HG03039 (cell line): Measurements from ENCODE around the gene ATP2B2.

Experiments
- ATAC-seq: cut with Tn5 transposase; IDR thresholded peaks from one replicate; pipeline ENCODE4 v1.9.1; 2021; ENCODE audit warnings: mild to moderate bottlenecking, moderate library complexity; ENCODE audit not compliant: unreplicated experiment

The ATP2B2 gene

GRCh38 chr3:10352146-10352911, 153.1 kb downstream of the ATP2B2 start:
- no peak for ATAC-seq

- no peak for ATAC-seq
Observed at GRCh38 chr3:10351013-10351735, 154.2 kb downstream of the ATP2B2 start.

- ATAC-seq: no peak
Observed at GRCh38 chr3:10350324-10350985, 154.9 kb downstream of the ATP2B2 start.

- ATAC-seq: no peak
Observed at GRCh38 chr3:10349801-10350200, 155.6 kb downstream of the ATP2B2 start.

- no peak for ATAC-seq
Observed at GRCh38 chr3:10348404-10348721, 157.0 kb downstream of the ATP2B2 start.

- no peak for ATAC-seq
Observed at GRCh38 chr3:10347648-10348403, 157.6 kb downstream of the ATP2B2 start.

- ATAC-seq: no peak
Observed at GRCh38 chr3:10345911-10346310, 159.5 kb downstream of the ATP2B2 start.

- ATAC-seq: no peak
Observed at GRCh38 chr3:10344944-10345575, 160.3 kb downstream of the ATP2B2 start.

- ATAC-seq: no peak
Observed at GRCh38 chr3:10344147-10344943, 161.0 kb downstream of the ATP2B2 start.

GRCh38 chr3:10343526-10343925, 161.9 kb downstream of the ATP2B2 start:
- ATAC-seq: no peak

- ATAC-seq: no peak
Observed at GRCh38 chr3:10342781-10343180, 162.6 kb downstream of the ATP2B2 start.

GRCh38 chr3:10341901-10342398, 163.4 kb downstream of the ATP2B2 start:
- ATAC-seq: no peak

GRCh38 chr3:10340476-10340875, 164.9 kb downstream of the ATP2B2 start:
- ATAC-seq: no peak

- no peak for ATAC-seq
Observed at GRCh38 chr3:10340046-10340445, 165.3 kb downstream of the ATP2B2 start.

- no peak for ATAC-seq
Observed at GRCh38 chr3:10339376-10339955, 165.9 kb downstream of the ATP2B2 start.

GRCh38 chr3:10338591-10339353, 166.6 kb downstream of the ATP2B2 start:
- ATAC-seq: no peak

GRCh38 chr3:10338164-10338470, 167.3 kb downstream of the ATP2B2 start:
- ATAC-seq: no peak

GRCh38 chr3:10337323-10338163, 167.8 kb downstream of the ATP2B2 start:
- no peak for ATAC-seq
